ENCODE measurements around the gene FGF14.

The FGF14 gene

DNA sequence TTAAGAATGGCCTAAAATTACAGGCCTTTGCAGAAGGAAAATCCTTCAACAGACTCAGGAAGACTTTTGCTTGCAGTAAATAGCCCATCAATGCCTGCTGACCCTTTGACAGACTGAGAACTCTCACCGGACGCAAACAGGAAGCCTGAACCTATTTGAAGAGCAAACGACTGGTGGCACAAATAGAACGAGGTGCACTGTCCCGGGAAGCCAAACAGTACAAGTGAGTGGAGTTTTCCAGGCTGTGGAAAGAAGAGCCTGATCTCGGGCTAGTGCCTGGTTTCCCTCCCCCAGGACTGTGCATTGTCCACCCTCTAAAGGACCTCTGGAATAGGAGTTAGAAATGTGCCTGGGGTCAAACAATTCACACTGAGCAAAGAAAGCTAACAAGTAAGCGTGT, 165.5 kb downstream of the FGF14 start:
- Mint-ChIP-seq H3K27ac (no peak overlapping the region), H3K27me3 (peaks cover 4 to 5% of the 10 kb centered on the region in 2 donors), H3K36me3 (no peaks in the 10 kb centered on the region), H3K9me3 (no peaks in the 10 kb centered on the region), H3K4me3 (no peak overlapping the region), H3K4me1 (no peaks in the 10 kb centered on the region)
- DNase-seq (no peak), ATAC-seq (replicated peaks) (peak in 1 of 2 donors; percentile 10)

DNA sequence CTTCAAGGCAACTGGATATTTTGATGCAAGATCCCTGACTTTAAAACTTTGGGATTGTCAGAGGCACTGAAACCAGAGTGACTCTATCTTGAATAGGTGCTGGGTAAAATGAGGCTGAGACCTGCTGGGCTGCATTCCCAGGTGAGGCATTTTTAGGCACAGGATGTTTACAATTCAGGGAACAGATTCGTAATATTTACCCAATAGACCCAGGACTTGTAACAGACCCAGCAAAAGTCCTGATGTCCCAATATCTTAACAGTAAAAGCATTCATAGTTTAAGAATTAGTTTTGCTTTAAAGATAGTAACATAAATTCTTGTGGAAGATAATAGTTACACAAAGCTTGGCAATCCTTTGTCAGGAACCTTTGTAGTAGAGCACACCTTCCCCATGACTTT, 166.2 kb downstream of the FGF14 start:
- ATAC-seq (replicated peaks), result no peak
- no peaks in the 10 kb centered on the region for H3K36me3 Mint-ChIP-seq

DNA sequence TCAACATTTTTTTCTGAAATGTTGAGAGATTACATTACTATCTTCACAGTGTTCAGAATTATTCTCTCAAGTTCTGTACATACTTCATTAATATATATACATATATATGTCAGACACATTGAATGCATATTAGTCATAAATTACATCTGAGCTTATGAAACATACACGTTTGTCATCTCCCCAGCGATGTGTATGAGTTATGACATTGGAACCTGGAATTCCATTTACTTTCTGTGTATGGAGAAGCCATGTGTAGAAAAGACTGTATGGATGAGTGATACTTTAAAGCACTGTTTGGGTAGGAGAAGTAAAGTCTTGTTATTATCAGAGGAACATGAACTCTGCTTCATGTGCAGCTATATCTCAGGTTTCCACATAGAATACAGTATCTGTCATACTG, 167.2 kb downstream of the FGF14 start:
- no peak for DNase-seq
- Mint-ChIP-seq H3K27me3 (peaks cover 4 to 5% of the 10 kb centered on the region in 2 donors), H3K9me3 (no peaks in the 10 kb centered on the region), H3K27ac (no peak overlapping the region), H3K4me1 (no peaks in the 10 kb centered on the region), H3K36me3 (no peaks in the 10 kb centered on the region), H3K4me3 (no peak overlapping the region)
- no peak for ATAC-seq (replicated peaks)

More for the DNA sequence above, 166.2 kb downstream of the FGF14 start:
- no peak overlapping the region for H3K4me3 Mint-ChIP-seq
- no peaks in the 10 kb centered on the region for H3K4me1 Mint-ChIP-seq
- no peaks in the 10 kb centered on the region for H3K9me3 Mint-ChIP-seq
- H3K27ac Mint-ChIP-seq, result no peak overlapping the region
- DNase-seq, result no peak
- H3K27me3 Mint-ChIP-seq, result peaks cover 4 to 5% of the 10 kb centered on the region in 2 donors

DNA sequence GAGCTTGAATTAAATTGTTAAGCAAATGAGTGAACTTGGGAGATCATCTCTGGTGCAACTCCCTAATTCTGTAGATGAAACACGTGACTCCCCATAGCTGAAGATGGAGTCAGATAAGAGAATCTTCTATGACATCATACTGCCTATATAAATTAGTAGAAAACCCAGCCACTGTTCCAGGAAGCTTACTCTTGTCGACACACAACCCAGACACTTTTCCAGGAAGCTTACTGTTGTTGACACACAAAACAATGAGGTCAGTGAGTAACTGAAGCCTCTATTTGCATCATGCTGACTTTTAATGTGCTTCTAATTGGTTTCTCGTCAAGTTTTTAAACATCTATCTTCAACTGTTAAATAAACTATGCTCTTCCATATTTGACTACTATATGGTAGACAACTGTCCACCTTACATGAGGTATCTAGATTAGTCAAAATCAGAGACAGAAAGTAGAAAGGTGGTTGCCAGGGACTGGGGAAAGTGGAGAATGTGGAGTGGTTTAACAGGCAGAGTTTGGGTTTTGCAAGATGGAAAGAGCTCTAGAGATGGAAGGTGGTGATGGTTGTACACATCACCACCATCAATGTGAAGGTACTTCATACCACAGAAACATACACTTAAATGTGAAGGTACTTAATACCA, 168.2 kb downstream of the FGF14 start:
- no peaks in the 10 kb centered on the region for H3K9me3 Mint-ChIP-seq
- peaks cover 4 to 5% of the 10 kb centered on the region in 2 donors for H3K27me3 Mint-ChIP-seq
- no peak for ATAC-seq (replicated peaks)
- no peak overlapping the region for H3K4me3 Mint-ChIP-seq
- H3K27ac Mint-ChIP-seq, result no peak overlapping the region
- no peak for DNase-seq
- no peaks in the 10 kb centered on the region for H3K4me1 Mint-ChIP-seq
- no peaks in the 10 kb centered on the region for H3K36me3 Mint-ChIP-seq

DNA sequence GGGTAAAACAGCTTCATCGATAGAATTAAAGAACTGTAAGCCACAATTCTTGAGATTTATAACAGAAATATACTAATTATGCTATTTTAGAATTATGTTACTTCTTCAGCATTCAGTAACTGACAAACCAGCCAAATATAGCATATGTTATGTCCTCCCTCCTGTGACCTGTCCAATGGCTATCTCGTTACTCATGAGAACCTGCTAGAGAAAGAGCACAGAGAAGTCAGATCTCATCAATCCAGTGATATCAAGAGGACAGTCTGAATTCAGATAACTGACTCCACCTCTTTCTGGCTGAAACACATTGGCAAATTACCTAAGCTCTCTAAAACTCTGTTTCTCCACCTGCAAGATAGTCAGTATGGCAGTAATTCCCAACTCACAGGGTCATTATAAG, 170.4 kb downstream of the FGF14 start:
- ATAC-seq (replicated peaks), result no peak
- no peak for DNase-seq
- Mint-ChIP-seq H3K9me3 (no peaks in the 10 kb centered on the region), H3K27ac (no peak overlapping the region), H3K36me3 (no peaks in the 10 kb centered on the region), H3K4me3 (no peak overlapping the region), H3K4me1 (no peaks in the 10 kb centered on the region), H3K27me3 (peaks cover 4 to 5% of the 10 kb centered on the region in 2 donors)

DNA sequence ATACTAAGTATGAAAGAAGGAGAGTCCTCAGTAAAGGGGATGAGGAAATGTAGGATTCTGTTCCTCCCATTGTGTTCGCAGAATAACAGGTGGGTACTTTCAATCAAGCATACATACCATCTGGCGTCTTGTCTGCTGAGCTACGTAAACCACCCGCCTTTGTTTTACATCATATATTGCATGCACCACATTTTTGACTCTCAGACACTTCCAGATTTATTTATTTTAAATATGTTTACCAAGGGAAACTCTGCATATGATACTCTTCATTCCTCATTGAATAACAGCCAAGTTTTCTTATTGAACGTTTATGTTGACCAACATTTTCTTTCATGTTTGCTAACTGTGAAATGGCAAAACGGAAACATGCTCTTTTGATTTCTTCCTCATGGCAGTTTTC, 174.1 kb downstream of the FGF14 start:
- H3K36me3 Mint-ChIP-seq, result no peaks in the 10 kb centered on the region
- H3K27ac Mint-ChIP-seq, result no peak overlapping the region
- H3K9me3 Mint-ChIP-seq, result peaks cover 0 to 4% of the 10 kb centered on the region in 2 donors
- ATAC-seq (replicated peaks) (no peak), DNase-seq (no peak)
- no peaks in the 10 kb centered on the region for H3K27me3 Mint-ChIP-seq
- no peaks in the 10 kb centered on the region for H3K4me1 Mint-ChIP-seq
- no peak overlapping the region for H3K4me3 Mint-ChIP-seq

DNA sequence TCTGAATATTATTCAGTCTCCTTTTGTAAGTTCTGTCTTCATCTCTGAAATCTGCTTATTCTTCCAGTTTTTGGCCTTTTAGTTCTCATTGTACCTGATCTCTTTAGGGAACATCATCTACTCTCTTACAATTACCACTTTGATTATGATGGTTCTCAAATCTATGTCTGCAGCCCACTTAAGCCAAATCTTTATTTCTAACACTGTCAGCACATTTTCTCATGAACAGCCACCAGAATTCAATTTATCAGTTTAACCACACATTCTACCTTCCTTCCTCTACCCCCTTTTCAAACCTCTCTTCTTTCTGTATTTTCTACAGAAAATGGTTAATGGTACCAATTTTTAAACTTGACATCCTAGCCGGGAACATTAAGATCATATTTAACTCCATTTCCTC, 175.3 kb downstream of the FGF14 start:
- no peak for DNase-seq
- no peak overlapping the region for H3K27ac Mint-ChIP-seq
- H3K27me3 Mint-ChIP-seq, result no peaks in the 10 kb centered on the region
- H3K36me3 Mint-ChIP-seq, result no peaks in the 10 kb centered on the region
- no peaks in the 10 kb centered on the region for H3K4me1 Mint-ChIP-seq
- H3K4me3 Mint-ChIP-seq, result no peak overlapping the region
- H3K9me3 Mint-ChIP-seq, result peaks cover 0 to 4% of the 10 kb centered on the region in 2 donors
- no peak for ATAC-seq (replicated peaks)

DNA sequence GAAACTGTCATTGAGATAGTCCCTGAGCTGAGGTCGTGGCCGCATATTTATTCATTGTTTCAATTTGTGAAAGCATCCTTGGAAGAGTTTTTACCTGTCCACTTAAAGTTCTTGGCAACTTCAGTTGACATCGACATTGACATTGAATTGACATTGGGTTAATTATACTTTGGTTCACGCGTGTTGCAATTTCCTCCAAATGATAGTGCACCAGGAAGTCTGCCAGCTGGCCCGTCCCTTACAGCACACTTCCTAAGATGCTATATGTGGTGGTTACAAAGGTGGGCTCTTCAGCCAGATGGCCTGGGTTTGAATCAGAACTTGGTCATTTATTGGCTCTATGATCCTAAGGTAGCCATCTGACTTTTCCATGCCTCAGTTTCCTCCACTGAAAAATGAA, 176.0 kb downstream of the FGF14 start:
- no peaks in the 10 kb centered on the region for H3K36me3 Mint-ChIP-seq
- H3K27me3 Mint-ChIP-seq, result no peaks in the 10 kb centered on the region
- DNase-seq (no peak), ATAC-seq (replicated peaks) (no peak)
- H3K4me1 Mint-ChIP-seq, result no peaks in the 10 kb centered on the region
- H3K27ac Mint-ChIP-seq, result no peak overlapping the region
- H3K4me3 Mint-ChIP-seq, result no peak overlapping the region
- H3K9me3 Mint-ChIP-seq, result peaks cover 0 to 4% of the 10 kb centered on the region in 2 donors

DNA sequence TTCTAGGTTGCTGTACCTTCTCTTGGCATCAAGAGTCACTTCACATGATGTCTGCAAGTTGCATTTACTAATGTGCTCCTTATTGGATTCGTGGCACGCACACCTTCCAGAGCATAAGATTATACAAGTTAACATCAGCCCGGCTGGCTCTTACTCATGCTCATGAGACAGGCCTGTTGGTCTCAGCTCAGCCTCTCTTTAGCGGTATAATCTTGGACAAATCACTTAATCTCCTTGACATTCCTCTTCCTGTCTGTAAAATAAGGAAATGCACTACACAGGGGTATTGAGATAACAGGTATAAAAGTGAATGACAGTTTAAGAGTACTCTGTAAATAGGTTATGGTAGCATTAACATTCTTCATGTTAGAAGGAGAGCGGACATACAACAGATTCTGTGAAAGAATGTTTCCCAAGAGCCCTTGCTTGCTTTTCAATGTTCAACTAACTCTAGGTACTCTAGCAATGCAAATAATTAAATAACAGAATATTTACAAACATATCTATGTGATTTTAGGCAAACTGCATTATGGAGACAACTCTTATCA, 181.1 kb downstream of the FGF14 start:
- peaks cover 0 to 4% of the 10 kb centered on the region in 2 donors for H3K9me3 Mint-ChIP-seq
- no peaks in the 10 kb centered on the region for H3K36me3 Mint-ChIP-seq
- ATAC-seq (replicated peaks), result no peak
- no peak overlapping the region for H3K27ac Mint-ChIP-seq
- no peak overlapping the region for H3K4me3 Mint-ChIP-seq
- no peaks in the 10 kb centered on the region for H3K27me3 Mint-ChIP-seq
- no peak for DNase-seq
- H3K4me1 Mint-ChIP-seq, result no peaks in the 10 kb centered on the region

DNA sequence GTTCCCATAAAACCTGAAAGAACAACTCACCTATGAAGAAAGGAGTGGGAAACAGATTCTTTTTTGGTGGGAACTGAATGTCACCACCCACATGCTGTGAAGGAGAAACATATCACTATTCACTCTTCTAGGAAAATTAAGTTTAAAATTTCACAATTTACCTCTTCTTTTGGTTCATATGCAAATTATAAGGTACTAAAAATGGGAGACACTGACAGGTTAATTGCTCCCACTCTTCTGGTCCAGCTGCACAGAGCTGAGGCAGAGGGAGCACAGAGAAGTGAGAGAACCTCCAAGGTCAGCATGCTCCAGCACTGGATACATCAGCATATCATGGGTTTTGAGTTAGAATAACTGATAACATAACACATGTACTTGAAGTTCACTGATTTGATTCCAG, 186.9 kb downstream of the FGF14 start:
- Mint-ChIP-seq H3K9me3 (no peaks in the 10 kb centered on the region), H3K36me3 (no peaks in the 10 kb centered on the region), H3K4me3 (no peak overlapping the region), H3K4me1 (no peaks in the 10 kb centered on the region), H3K27me3 (peaks cover 0 to 7% of the 10 kb centered on the region in 2 donors), H3K27ac (no peak overlapping the region)
- ATAC-seq (replicated peaks) (no peak), DNase-seq (no peak)

DNA sequence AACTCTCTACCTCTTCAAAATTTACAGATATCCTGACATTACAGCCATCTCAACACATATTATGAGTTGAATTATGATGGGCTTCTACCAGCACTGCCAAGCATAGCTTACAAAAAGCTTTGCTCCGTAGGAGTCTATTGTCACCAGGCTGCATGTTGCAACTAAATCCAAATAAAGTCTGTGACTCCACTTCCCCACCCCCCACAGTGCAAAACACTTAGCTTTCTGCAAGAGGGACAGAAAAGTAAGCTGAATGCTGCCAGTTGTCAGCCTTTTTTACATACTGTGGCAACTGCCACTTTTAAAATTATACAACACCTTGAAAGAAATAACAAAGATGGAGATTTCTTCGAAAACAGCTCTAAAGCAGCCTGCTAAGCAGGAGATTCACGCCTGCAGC, 189.1 kb downstream of the FGF14 start:
- Mint-ChIP-seq H3K9me3 (no peaks in the 10 kb centered on the region), H3K36me3 (no peaks in the 10 kb centered on the region), H3K4me1 (no peaks in the 10 kb centered on the region), H3K4me3 (no peak overlapping the region), H3K27ac (no peak overlapping the region), H3K27me3 (peaks cover 0 to 7% of the 10 kb centered on the region in 2 donors)
- ATAC-seq (replicated peaks) (no peak), DNase-seq (no peak)

DNA sequence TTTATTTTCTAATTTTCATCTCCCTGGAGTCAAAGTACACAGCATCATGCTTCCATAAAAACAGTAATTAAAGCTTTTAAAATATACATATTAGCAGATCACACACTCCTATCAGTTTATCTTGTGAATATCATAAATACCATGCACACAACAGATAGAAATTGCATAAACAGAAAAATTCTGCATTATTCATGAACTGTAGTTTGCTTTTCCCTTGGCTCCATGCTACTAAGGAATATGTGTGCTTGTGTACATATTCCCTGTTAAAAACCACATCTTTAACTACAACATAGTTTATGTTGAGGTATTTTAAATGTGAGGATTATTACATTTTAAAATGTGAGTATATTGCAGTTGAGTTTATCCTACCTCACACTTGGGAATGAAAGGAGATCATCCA, 193.5 kb downstream of the FGF14 start:
- H3K36me3 Mint-ChIP-seq, result no peaks in the 10 kb centered on the region
- no peak for ATAC-seq (replicated peaks)

DNA sequence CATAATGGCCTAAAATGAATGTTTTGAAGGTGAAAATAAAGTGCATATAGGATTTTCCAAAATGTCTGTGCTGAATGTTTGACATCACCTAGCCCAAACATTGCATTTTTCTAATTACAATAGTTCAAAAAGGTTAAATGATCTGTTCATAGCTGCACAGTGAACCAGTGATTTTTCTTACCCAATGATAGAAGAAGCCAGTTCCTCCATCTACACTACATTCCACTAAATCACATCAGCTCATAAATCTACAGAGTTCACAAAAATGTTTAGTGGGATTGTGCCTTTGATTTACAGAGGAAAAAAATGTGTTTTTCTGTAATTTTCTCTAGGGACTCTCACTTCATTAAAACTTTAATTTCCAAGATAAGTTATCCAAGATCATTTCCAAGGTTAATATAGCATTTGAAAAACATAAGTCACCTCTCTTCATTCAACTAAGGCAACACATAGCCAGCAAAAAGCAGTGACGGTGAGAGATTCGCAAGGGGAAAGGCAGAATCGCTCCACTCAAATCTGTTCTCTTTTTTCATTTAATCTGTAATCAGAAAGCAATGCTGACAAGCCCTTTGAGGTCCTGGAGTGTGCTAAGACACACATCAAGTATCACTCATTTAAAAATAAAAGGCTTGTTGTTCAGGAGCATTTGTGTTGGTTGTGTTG, 194.0 kb downstream of the FGF14 start:
- no peak overlapping the region for H3K27ac Mint-ChIP-seq
- H3K27me3 Mint-ChIP-seq, result peaks cover 0 to 7% of the 10 kb centered on the region in 2 donors
- H3K4me1 Mint-ChIP-seq, result no peaks in the 10 kb centered on the region
- H3K9me3 Mint-ChIP-seq, result no peaks in the 10 kb centered on the region
- H3K36me3 Mint-ChIP-seq, result no peaks in the 10 kb centered on the region
- no peak overlapping the region for H3K4me3 Mint-ChIP-seq
- no peak for ATAC-seq (replicated peaks)
- no peak for DNase-seq

More for the DNA sequence above, 193.5 kb downstream of the FGF14 start:
- no peak for DNase-seq
- Mint-ChIP-seq H3K9me3 (no peaks in the 10 kb centered on the region), H3K4me1 (no peaks in the 10 kb centered on the region), H3K27ac (no peak overlapping the region), H3K4me3 (no peak overlapping the region), H3K27me3 (peaks cover 0 to 7% of the 10 kb centered on the region in 2 donors)

DNA sequence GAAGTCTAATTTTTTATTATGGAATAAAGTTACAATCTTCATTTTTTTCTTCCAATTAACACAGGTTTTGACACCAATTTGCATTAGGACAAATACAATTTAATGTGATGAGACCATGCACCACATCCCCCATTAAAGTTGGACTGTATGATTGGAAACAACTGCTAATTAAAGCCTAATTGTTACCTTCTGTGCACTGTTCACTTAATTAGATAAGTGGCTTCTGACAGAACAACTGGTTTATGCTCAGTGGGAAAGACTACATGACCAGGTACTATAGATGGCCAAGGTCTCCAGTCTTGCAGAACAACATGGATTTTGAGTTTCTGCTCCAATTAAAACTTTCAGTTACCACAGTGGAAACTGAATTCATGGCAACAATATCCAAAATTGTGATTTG, 198.1 kb downstream of the FGF14 start:
- Mint-ChIP-seq H3K27me3 (no peaks in the 10 kb centered on the region), H3K27ac (no peak overlapping the region), H3K9me3 (peaks cover 0 to 2% of the 10 kb centered on the region in 2 donors), H3K4me3 (no peak overlapping the region), H3K36me3 (no peaks in the 10 kb centered on the region), H3K4me1 (no peaks in the 10 kb centered on the region)
- ATAC-seq (replicated peaks) (no peak), DNase-seq (no peak)
